Liver (tissue), 9 donors: Measurements from ENCODE around the gene FBXO28. TPM values are rescaled to one million over a fixed set of nuclear protein-coding genes. Genes with fewer than 3 reads are reported as not detected.

ENCODE experiments used
- DNase-seq: peaks from one replicate; pipeline ENCODE4 v3.0.0-alpha.2; 2017; ENCODE audit warnings: low spot score
- H3K27ac ChIP-seq, 2 donors: one replicate each; pipeline ENCODE4 v1.7.0; 2013; ENCODE audit warnings: inconsistent platforms in 2 of 2, low read length in 2 of 2, control low read depth in 1 of 2, low read depth in 1 of 2, mild to moderate bottlenecking in 1 of 2
- H3K27me3 ChIP-seq, 4 donors: one replicate each; pipeline versions ENCODE4 v1.6.1 to v1.7.0; 2013; ENCODE audit warnings: low read length in 3 of 4, inconsistent platforms in 1 of 4, mild to moderate bottlenecking in 1 of 4, moderate library complexity in 1 of 4; ENCODE audit not compliant: control insufficient read depth in 4 of 4, insufficient read depth in 4 of 4
- H3K36me3 ChIP-seq, 4 donors: one replicate each; pipeline versions ENCODE4 v1.6.1 to v1.7.0; 2013; ENCODE audit warnings: low read length in 3 of 4, mild to moderate bottlenecking in 3 of 4, low read depth in 1 of 4, moderate library complexity in 1 of 4; ENCODE audit not compliant: control insufficient read depth in 4 of 4, insufficient read depth in 3 of 4
- H3K4me1 ChIP-seq, 4 donors: one replicate each; pipeline versions ENCODE4 v1.6.1 to v1.7.0; 2013; ENCODE audit warnings: low read length in 3 of 4, mild to moderate bottlenecking in 3 of 4, moderate library complexity in 1 of 4; ENCODE audit not compliant: control insufficient read depth in 4 of 4, insufficient read depth in 4 of 4
- H3K4me3 ChIP-seq, 3 donors: one replicate each; pipeline versions ENCODE4 v1.6.1 to v1.7.0; 2013; ENCODE audit warnings: low read length in 3 of 3, control low read depth in 1 of 3, low read depth in 1 of 3, mild to moderate bottlenecking in 1 of 3
- H3K9ac ChIP-seq, 2 donors: one replicate each; pipeline ENCODE4 v1.7.0; 2013; ENCODE audit warnings: low read length in 2 of 2, mild to moderate bottlenecking in 2 of 2, moderate library complexity in 2 of 2, control low read depth in 1 of 2, low read depth in 1 of 2
- H3K9me3 ChIP-seq, 4 donors: one replicate each; pipeline versions ENCODE4 v1.6.1 to v1.7.0; 2013; ENCODE audit warnings: low read length in 3 of 4; ENCODE audit not compliant: control insufficient read depth in 4 of 4
- ATF3 ChIP-seq: IDR thresholded peaks from 2 replicates; pipeline ENCODE4 v1.6.1; 2016; ENCODE audit warnings: antibody characterized with exemption
- CTCF ChIP-seq: fragments of 150-350 bp; IDR thresholded peaks from 2 replicates; pipeline ENCODE4 v1.5.1; 2017; ENCODE audit warnings: improper control_type of control experiment, low read depth, low read length; ENCODE audit not compliant: missing input control
- EGR1 ChIP-seq, 2 donors: IDR thresholded peaks; 2 replicates each; pipeline ENCODE4 v1.6.1; 2016 to 2018; ENCODE audit warnings: antibody characterized with exemption in 2 of 2, low read depth in 2 of 2
- FOXA1 ChIP-seq: IDR thresholded peaks from 2 replicates; pipeline ENCODE4 v1.6.1; 2016; ENCODE audit warnings: antibody characterized with exemption
- FOXA2 ChIP-seq: IDR thresholded peaks from 2 replicates; pipeline ENCODE4 v1.6.1; 2016; ENCODE audit warnings: antibody characterized with exemption
- GABPA ChIP-seq, 2 donors: IDR thresholded peaks in 1 of 2; conservative IDR thresholded peaks in 1 of 2; 2 replicates each; pipeline ENCODE4 v1.6.1; 2016; ENCODE audit warnings: antibody characterized with exemption in 2 of 2, mild to moderate bottlenecking in 1 of 2, moderate library complexity in 1 of 2
- HNF4A ChIP-seq, 2 donors: conservative IDR thresholded peaks; 2 replicates each; pipeline ENCODE4 v1.6.1; 2016; ENCODE audit warnings: antibody characterized with exemption in 2 of 2, mild to moderate bottlenecking in 2 of 2
- HNF4G ChIP-seq: IDR thresholded peaks from 2 replicates; pipeline ENCODE4 v1.6.1; 2016; ENCODE audit warnings: antibody characterized with exemption
- JUND ChIP-seq, 2 donors: IDR thresholded peaks; 2 replicates each; pipeline ENCODE4 v1.6.1; 2016; ENCODE audit warnings: antibody characterized with exemption in 2 of 2
- MAX ChIP-seq: IDR thresholded peaks from 2 replicates; pipeline ENCODE4 v1.6.1; 2016; ENCODE audit warnings: antibody characterized with exemption
- NR2F2 ChIP-seq: IDR thresholded peaks from 2 replicates; pipeline ENCODE4 v1.6.1; 2016; ENCODE audit warnings: antibody characterized with exemption
- RAD21 ChIP-seq, 2 donors: IDR thresholded peaks; 2 replicates each; pipeline ENCODE4 v1.6.1; 2016; ENCODE audit warnings: antibody characterized with exemption in 2 of 2, mild to moderate bottlenecking in 2 of 2
- REST ChIP-seq: IDR thresholded peaks from 2 replicates; pipeline ENCODE4 v1.6.1; 2016; ENCODE audit warnings: antibody characterized with exemption, mild to moderate bottlenecking
- RXRA ChIP-seq, 2 donors: IDR thresholded peaks; 2 replicates each; pipeline ENCODE4 v1.6.1; 2017 to 2018; ENCODE audit warnings: antibody characterized with exemption in 2 of 2, mild to moderate bottlenecking in 1 of 2
- SP1 ChIP-seq: IDR thresholded peaks from 2 replicates; pipeline ENCODE4 v1.6.1; 2018; ENCODE audit warnings: antibody characterized with exemption, mild to moderate bottlenecking
- TAF1 ChIP-seq: conservative IDR thresholded peaks from 2 replicates; pipeline ENCODE4 v1.6.1; 2016; ENCODE audit warnings: antibody characterized with exemption, mild to moderate bottlenecking
- YY1 ChIP-seq: IDR thresholded peaks from 2 replicates; pipeline ENCODE4 v1.6.1; 2016; ENCODE audit warnings: antibody characterized with exemption, mild to moderate bottlenecking
- ZBTB33 ChIP-seq: IDR thresholded peaks from 2 replicates; pipeline ENCODE4 v1.6.1; 2016; ENCODE audit warnings: antibody characterized with exemption
- whole genome bisulfite sequencing: extraction: QIAGEN DNeasy Blood & Tissue Kit; methylation state at CpG from one replicate; pipeline ENCODE4 v1.1.7; 2013; 5-methylcytosine and 5-hydroxymethylcytosine counted together
- polyA plus RNA-seq, 2 donors: library from polyadenylated mRNA; stranded (reverse) in 1 of 2; unstranded in 1 of 2; fragments of 200-250 nt in 1 of 2; fragments of >200 nt in 1 of 2; fragmentation: Nextera tagmentation in 1 of 2; extraction: Ambion mirVana in 1 of 2; gene quantifications; one replicate each; pipeline versions ENCODE4 v1.2.1 to v1.2.3, GENCODE V29; 2013 to 2015
- total RNA-seq, 2 donors: library from RNA; depleted of rRNA; stranded (reverse); fragments of >200 nt; gene quantifications; one replicate each; pipeline ENCODE4 v1.2.3, GENCODE V29; 2014
- donor health status: healthy.
- donor health status: healthy.
- donor health status: healthy.
- donor health status: healthy.
- donor health status: healthy.

Gene FBXO28
- total and polyA plus RNA-seq, 4 donors = 6.7 to 23.1 (median 13.1) TPM

GRCh38 chr1:224064150-224064549 lies 49.8 kb upstream of the FBXO28 start:
- DNase-seq = no peak
- no peak overlapping the region for H3K9ac ChIP-seq
- H3K4me3 ChIP-seq = no peak overlapping the region
- no peaks in the 10 kb centered on the region for H3K27me3 ChIP-seq
- no peaks in the 10 kb centered on the region for H3K4me1 ChIP-seq
- H3K9me3 ChIP-seq = no peaks in the 10 kb centered on the region
- H3K36me3 ChIP-seq = no peaks in the 10 kb centered on the region
- 79% methylated on average over 5 of the region's 5 CpGs for WGBS
- TF ChIP-seq ZBTB33 = no peak
- TF ChIP-seq ATF3 = no peak
- no peak for TF ChIP-seq YY1
- TF ChIP-seq RAD21 (IDR thresholded peaks at IDR 0.05) = no peak
- no peak for TF ChIP-seq GABPA (IDR thresholded peaks at IDR 0.05 in 1 of 2, conservative IDR thresholded peaks at IDR 0.05 in 1 of 2)
- TF ChIP-seq FOXA2 = no peak
- no peak for TF ChIP-seq HNF4A (conservative IDR thresholded peaks at IDR 0.05)
- no peak for TF ChIP-seq FOXA1
- TF ChIP-seq MAX = no peak
- TF ChIP-seq CTCF = no peak
- TF ChIP-seq HNF4G = no peak
- no peak for TF ChIP-seq REST
- no peak for TF ChIP-seq SP1
- no peak for TF ChIP-seq EGR1 (IDR thresholded peaks at IDR 0.05; ENCODE audit: low read depth in 2 of 2)
- TF ChIP-seq RXRA (IDR thresholded peaks at IDR 0.05) = no peak
- TF ChIP-seq TAF1 = no peak
- TF ChIP-seq JUND (IDR thresholded peaks at IDR 0.05) = no peak
- no peak for TF ChIP-seq NR2F2
- H3K27ac ChIP-seq = no peak overlapping the region
